Neural progenitor cell (in vitro differentiated cells): ENCODE measurements around the gene KIAA0753. TPM values are rescaled to one million over a fixed set of nuclear protein-coding genes. Genes with fewer than 3 reads are reported as not detected.

Experiments used
- DNase-seq: peaks from one replicate; pipeline ENCODE4 v3.0.0-alpha.2; 2016; ENCODE audit warnings: low spot score
- H2AFZ ChIP-seq: fragments of 200-600 bp; sonication (generic); replicated peaks from 2 replicates; pipeline ENCODE4 v1.6.1; 2016; ENCODE audit warnings: antibody characterized with exemption
- H3F3A ChIP-seq: fragments of 200-600 bp; sonication (generic); 2 replicates; pipeline ENCODE4 v1.6.1; 2016; ENCODE audit warnings: antibody characterized with exemption, low read depth
- H3K27ac ChIP-seq: fragments of 200-600 bp; sonication (generic); 2 replicates; pipeline ENCODE4 v1.5.1; 2016; ENCODE audit warnings: mild to moderate bottlenecking
- H3K27me3 ChIP-seq: fragments of 200-600 bp; sonication (generic); 2 replicates; pipeline ENCODE4 v1.6.1; 2016; ENCODE audit warnings: mild to moderate bottlenecking, moderate library complexity
- H3K36me3 ChIP-seq: fragments of 200-600 bp; sonication (generic); 2 replicates; pipeline ENCODE4 v1.5.1; 2016
- H3K4me1 ChIP-seq: fragments of 200-600 bp; sonication (generic); 2 replicates; pipeline ENCODE4 v1.6.1; 2016; ENCODE audit warnings: mixed run types
- H3K4me2 ChIP-seq: fragments of 200-600 bp; sonication (generic); 2 replicates; pipeline ENCODE4 v1.6.1; 2016
- H3K4me3 ChIP-seq: fragments of 200-600 bp; sonication (generic); 2 replicates; pipeline ENCODE4 v1.5.1; 2016
- H3K79me2 ChIP-seq: fragments of 200-600 bp; sonication (generic); 2 replicates; pipeline ENCODE4 v1.6.1; 2016; ENCODE audit warnings: low read depth
- H3K9ac ChIP-seq: fragments of 200-600 bp; sonication (generic); 2 replicates; pipeline ENCODE4 v1.6.1; 2016
- H3K9me3 ChIP-seq: fragments of 200-600 bp; sonication (generic); 2 replicates; pipeline ENCODE4 v1.5.1; 2016; ENCODE audit warnings: low read depth
- H4K20me1 ChIP-seq: fragments of 200-600 bp; sonication (generic); 2 replicates; pipeline ENCODE4 v1.6.1; 2016; ENCODE audit warnings: low read depth
- H3K27ac Mint-ChIP-seq: 3 replicates; pipeline ENCODE4 v1.8.0; 2021; ENCODE audit warnings: mixed read lengths
- H3K27me3 Mint-ChIP-seq: 2 replicates; pipeline ENCODE4 v1.8.0; 2022; ENCODE audit warnings: low read depth, mild to moderate bottlenecking, inconsistent platforms, moderate library complexity, mixed read lengths; ENCODE audit not compliant: insufficient read depth
- H3K36me3 Mint-ChIP-seq: 3 replicates; pipeline ENCODE4 v1.8.0; 2021; ENCODE audit warnings: mixed read lengths
- H3K4me1 Mint-ChIP-seq: 3 replicates; pipeline ENCODE4 v1.8.0; 2021; ENCODE audit warnings: mixed read lengths
- H3K4me3 Mint-ChIP-seq: 3 replicates; pipeline ENCODE4 v1.8.0; 2021; ENCODE audit warnings: mild to moderate bottlenecking, moderate library complexity, mixed read lengths
- H3K9me3 Mint-ChIP-seq: 3 replicates; pipeline ENCODE4 v1.8.0; 2020; ENCODE audit warnings: mixed read lengths
- EZH2 ChIP-seq: fragments of 200-600 bp; sonication (generic); IDR thresholded peaks from 2 replicates; pipeline ENCODE4 v1.6.1; 2017; ENCODE audit warnings: antibody characterized with exemption, mild to moderate bottlenecking, moderate library complexity
- EZH2phosphoT487 ChIP-seq: fragments of 200-600 bp; sonication (generic); IDR thresholded peaks from 2 replicates; pipeline ENCODE4 v1.6.1; 2017; ENCODE audit warnings: antibody characterized with exemption
- total RNA-seq: library from RNA; depleted of rRNA; stranded (reverse); fragments of >200 nt; gene quantifications from 2 replicates; pipeline ENCODE4 v1.2.3, GENCODE V29; 2015; ENCODE audit warnings: low replicate concordance
- TF ChIP-seq, protein P1 (sequence below): fragments of 200-600 bp; sonication (generic); IDR thresholded peaks from 2 replicates; pipeline ENCODE4 v1.5.1; 2017; ENCODE audit warnings: antibody characterized with exemption, mild to moderate bottlenecking

KIAA0753 gene
- total RNA-seq, 1 donor from 2014 or later: 24.1 TPM

DNA sequence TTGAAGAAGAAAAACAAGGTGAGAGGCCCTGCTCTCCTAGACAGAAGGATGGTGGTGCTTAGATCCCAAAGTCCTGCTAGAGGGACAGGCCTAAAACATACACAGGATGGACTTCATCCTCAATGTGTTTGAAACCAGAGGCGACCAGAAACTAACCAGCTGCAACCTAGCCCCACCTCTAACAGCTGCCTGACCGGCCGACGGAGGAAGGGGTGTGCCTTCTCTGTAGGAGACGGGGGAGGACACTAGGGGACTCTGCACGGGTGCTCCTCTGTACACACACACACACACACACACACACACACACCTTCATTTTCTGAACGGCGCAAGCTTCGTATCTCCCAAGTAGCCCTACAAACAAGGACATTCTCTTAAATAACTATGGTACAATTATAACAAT, 59.9 kb downstream of the KIAA0753 start:
- Histone ChIP-seq H3K36me3 (peaks cover 38% of the 10 kb centered on the region), H3K9me3 (no peaks in the 10 kb centered on the region), H3K4me1 (peaks cover 1% of the 10 kb centered on the region), H2AFZ (no peak overlapping the region), H3K79me2 (no peaks in the 10 kb centered on the region), H3K4me2 (no peak overlapping the region), H4K20me1 (no peaks in the 10 kb centered on the region), H3K27ac (no peak overlapping the region), H3K27me3 (no peaks in the 10 kb centered on the region), H3K9ac (no peak overlapping the region), H3K4me3 (no peak overlapping the region), H3F3A (no peaks in the 10 kb centered on the region)
- H3K4me1 Mint-ChIP-seq: peaks cover 7% of the 10 kb centered on the region
- peaks cover 26% of the 10 kb centered on the region for H3K9me3 Mint-ChIP-seq
- H3K27ac Mint-ChIP-seq: no peak overlapping the region
- TF ChIP-seq, protein P1, sequence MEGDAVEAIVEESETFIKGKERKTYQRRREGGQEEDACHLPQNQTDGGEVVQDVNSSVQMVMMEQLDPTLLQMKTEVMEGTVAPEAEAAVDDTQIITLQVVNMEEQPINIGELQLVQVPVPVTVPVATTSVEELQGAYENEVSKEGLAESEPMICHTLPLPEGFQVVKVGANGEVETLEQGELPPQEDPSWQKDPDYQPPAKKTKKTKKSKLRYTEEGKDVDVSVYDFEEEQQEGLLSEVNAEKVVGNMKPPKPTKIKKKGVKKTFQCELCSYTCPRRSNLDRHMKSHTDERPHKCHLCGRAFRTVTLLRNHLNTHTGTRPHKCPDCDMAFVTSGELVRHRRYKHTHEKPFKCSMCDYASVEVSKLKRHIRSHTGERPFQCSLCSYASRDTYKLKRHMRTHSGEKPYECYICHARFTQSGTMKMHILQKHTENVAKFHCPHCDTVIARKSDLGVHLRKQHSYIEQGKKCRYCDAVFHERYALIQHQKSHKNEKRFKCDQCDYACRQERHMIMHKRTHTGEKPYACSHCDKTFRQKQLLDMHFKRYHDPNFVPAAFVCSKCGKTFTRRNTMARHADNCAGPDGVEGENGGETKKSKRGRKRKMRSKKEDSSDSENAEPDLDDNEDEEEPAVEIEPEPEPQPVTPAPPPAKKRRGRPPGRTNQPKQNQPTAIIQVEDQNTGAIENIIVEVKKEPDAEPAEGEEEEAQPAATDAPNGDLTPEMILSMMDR: no peak
- no peak for TF ChIP-seq EZH2phosphoT487
- TF ChIP-seq EZH2: no peak
- peaks cover 69% of the 10 kb centered on the region for H3K36me3 Mint-ChIP-seq
- H3K27me3 Mint-ChIP-seq: no peaks in the 10 kb centered on the region
- no peak for DNase-seq
- H3K4me3 Mint-ChIP-seq: no peak overlapping the region

DNA sequence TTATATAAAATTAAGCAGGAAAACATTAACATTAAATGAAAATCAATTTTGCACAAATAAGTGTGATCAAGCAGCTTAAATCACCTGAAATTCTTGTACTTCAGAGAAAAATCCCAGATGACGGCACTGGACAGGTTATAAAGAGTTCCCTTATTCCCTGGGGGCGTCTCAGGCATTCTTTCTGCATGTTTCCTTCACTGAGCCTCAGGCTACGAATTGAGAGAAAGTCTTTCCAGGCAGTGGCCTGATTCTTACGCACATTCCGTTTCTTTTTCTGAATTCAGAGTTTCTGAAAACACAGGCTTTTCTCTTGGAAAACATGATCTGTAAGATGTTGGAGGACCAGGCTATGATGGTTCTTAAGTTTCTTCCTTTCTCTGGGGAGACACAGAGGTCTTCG, 62.0 kb downstream of the KIAA0753 start:
- Mint-ChIP-seq H3K27me3 (no peaks in the 10 kb centered on the region), H3K9me3 (peaks cover 14% of the 10 kb centered on the region), H3K36me3 (peaks cover 55% of the 10 kb centered on the region), H3K4me3 (no peak overlapping the region), H3K27ac (no peak overlapping the region), H3K4me1 (peaks cover 21% of the 10 kb centered on the region)
- no peak overlapping the region for H3K4me3 ChIP-seq
- H3F3A ChIP-seq: peaks cover 3% of the 10 kb centered on the region
- no peaks in the 10 kb centered on the region for H3K9me3 ChIP-seq
- no peak overlapping the region for H3K27ac ChIP-seq
- no peak overlapping the region for H3K4me2 ChIP-seq
- peaks cover 20% of the 10 kb centered on the region for H3K36me3 ChIP-seq
- H3K27me3 ChIP-seq: no peaks in the 10 kb centered on the region
- H4K20me1 ChIP-seq: no peaks in the 10 kb centered on the region
- H3K79me2 ChIP-seq: no peaks in the 10 kb centered on the region
- no peak overlapping the region for H3K9ac ChIP-seq
- no peak overlapping the region for H2AFZ ChIP-seq
- TF ChIP-seq EZH2 (no peak), EZH2phosphoT487 (no peak)
- TF ChIP-seq, protein P1: no peak
- no peak for DNase-seq
- H3K4me1 ChIP-seq: peaks cover 13% of the 10 kb centered on the region

DNA sequence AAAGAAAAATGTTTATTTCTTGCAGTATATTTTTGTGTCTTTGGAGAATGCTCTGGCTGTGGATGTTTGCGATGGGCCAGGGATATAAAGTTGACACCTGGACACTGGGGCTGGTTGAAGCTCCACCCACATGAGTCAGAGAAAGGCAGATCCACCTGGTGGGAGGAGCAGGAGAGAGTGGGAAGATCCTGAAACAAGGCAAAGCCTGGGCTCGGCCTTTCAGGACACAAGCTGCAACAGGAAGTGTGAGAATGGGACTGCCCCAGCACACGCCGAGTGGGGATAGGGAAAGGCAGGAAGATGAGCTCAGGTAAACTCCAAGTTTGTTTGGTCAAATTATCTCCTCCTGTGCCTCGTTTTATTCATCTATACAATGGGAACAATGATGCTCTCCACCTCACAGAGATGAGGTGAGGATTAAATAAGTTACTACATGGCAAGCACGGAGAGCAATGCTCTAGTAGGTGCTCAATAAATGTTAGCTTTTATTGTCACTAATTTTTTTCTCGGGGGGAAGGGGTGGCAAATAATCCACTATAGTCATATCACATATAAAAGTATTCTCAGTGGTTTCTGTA, 62.7 kb downstream of the KIAA0753 start:
- H3K27me3 ChIP-seq: no peaks in the 10 kb centered on the region
- no peak overlapping the region for H3K27ac ChIP-seq
- DNase-seq: no peak

More for the DNA sequence above, 62.7 kb downstream of the KIAA0753 start:
- H4K20me1 ChIP-seq: no peaks in the 10 kb centered on the region
- peaks cover 11% of the 10 kb centered on the region for H3F3A ChIP-seq
- TF ChIP-seq EZH2 (no peak), EZH2phosphoT487 (no peak)
- TF ChIP-seq, protein P1: no peak
- no peak overlapping the region for H2AFZ ChIP-seq
- no peaks in the 10 kb centered on the region for H3K9me3 ChIP-seq
- Mint-ChIP-seq H3K4me1 (peaks cover 22% of the 10 kb centered on the region), H3K27ac (no peak overlapping the region), H3K27me3 (no peaks in the 10 kb centered on the region), H3K4me3 (no peak overlapping the region), H3K36me3 (peaks cover 48% of the 10 kb centered on the region), H3K9me3 (peaks cover 8% of the 10 kb centered on the region)
- peaks cover 13% of the 10 kb centered on the region for H3K36me3 ChIP-seq
- no peak overlapping the region for H3K4me3 ChIP-seq
- no peak overlapping the region for H3K9ac ChIP-seq
- H3K4me1 ChIP-seq: peaks cover 13% of the 10 kb centered on the region
- H3K4me2 ChIP-seq: no peak overlapping the region
- H3K79me2 ChIP-seq: no peaks in the 10 kb centered on the region
